GM12874 (cell line): ENCODE measurements around the gene B3GNT7.
A peak's percentile ranks its signal among the peaks of the same experiment; 100 is the strongest.

ENCODE experiments used
- TF ChIP-seq, protein P1 (sequence below): IDR thresholded peaks from 2 replicates; pipeline ENCODE4 v1.5.1; 2011; ENCODE audit warnings: low read depth, mild to moderate bottlenecking, control low read depth, low read length, moderate library complexity; ENCODE audit not compliant: insufficient read depth

Gene B3GNT7

DNA sequence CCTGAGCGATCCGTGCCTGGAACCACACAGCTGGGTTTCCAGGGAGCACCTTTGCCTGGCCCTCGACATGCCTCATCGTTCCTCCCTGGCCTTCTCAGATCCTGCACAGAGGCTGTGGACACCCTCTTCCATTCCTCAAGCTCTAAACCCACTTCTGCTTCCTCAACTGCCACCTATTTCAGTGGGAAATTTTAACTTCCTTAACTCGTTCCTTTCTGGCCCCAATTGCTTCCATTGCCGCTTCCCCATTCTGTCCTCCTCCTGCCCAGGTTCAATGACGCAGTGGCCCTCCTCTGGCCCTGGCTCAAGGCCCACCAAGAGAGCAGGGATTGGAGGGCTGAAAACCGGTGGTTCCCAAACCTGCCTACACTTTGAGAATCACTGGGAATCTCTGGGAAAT is 4.8 kb upstream of the B3GNT7 start:
- TF ChIP-seq, protein P1, sequence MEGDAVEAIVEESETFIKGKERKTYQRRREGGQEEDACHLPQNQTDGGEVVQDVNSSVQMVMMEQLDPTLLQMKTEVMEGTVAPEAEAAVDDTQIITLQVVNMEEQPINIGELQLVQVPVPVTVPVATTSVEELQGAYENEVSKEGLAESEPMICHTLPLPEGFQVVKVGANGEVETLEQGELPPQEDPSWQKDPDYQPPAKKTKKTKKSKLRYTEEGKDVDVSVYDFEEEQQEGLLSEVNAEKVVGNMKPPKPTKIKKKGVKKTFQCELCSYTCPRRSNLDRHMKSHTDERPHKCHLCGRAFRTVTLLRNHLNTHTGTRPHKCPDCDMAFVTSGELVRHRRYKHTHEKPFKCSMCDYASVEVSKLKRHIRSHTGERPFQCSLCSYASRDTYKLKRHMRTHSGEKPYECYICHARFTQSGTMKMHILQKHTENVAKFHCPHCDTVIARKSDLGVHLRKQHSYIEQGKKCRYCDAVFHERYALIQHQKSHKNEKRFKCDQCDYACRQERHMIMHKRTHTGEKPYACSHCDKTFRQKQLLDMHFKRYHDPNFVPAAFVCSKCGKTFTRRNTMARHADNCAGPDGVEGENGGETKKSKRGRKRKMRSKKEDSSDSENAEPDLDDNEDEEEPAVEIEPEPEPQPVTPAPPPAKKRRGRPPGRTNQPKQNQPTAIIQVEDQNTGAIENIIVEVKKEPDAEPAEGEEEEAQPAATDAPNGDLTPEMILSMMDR: no peak

DNA sequence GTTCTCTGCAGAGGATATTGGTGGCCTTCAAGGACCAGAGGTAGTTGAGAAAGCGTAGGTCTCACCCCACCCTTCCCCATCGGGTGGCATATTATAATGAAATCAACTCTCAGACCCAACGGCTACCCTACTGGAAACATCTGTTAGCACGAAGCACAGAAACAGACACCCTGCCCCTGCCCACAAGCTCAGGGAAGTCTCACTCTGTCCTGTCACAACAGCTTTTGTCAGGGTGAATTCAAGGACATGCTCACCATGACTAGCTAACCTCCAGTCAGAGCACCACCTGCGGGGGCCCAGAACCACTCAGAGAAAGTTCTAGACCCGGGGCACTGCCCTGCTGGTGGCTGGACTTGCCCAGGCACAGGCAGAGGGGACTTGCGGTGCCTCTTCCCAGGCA is 3.5 kb upstream of the B3GNT7 start:
- TF ChIP-seq, protein P1: no peak

DNA sequence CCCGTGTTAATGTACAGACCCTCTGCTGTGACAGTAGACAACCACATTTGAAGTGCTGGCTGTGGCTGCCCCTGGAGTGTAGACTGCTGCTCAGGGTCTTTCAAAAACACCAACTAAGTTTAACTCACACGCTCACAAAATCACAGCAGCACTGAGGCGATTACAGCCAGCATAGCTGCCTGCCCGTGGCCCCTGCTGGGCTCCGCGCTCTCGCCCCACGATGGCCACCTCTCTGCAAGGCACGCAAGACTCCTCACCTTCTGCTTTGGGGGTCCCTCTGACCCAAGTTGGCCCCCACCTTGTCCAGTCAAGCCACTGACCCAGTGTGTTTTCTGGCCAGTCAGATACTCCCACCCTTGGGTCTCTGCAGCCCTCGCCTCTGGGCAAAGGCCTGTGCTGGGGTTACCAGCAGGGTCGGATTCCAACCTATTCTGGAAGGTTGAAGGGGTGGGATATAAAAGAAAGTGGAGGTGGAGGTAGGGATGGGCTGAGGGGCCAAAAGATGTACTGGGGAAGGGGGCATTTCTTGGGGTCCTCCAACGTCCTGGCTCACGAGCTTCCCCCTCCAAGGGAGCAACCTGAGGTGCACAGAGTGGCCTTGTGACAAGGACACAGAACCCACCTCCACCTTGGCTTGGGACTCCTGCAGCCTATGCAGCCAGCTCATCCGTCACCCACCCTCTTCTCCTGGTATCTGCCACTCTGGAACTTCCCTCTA is 2.9 kb upstream of the B3GNT7 start:
- TF ChIP-seq, protein P1: no peak

DNA sequence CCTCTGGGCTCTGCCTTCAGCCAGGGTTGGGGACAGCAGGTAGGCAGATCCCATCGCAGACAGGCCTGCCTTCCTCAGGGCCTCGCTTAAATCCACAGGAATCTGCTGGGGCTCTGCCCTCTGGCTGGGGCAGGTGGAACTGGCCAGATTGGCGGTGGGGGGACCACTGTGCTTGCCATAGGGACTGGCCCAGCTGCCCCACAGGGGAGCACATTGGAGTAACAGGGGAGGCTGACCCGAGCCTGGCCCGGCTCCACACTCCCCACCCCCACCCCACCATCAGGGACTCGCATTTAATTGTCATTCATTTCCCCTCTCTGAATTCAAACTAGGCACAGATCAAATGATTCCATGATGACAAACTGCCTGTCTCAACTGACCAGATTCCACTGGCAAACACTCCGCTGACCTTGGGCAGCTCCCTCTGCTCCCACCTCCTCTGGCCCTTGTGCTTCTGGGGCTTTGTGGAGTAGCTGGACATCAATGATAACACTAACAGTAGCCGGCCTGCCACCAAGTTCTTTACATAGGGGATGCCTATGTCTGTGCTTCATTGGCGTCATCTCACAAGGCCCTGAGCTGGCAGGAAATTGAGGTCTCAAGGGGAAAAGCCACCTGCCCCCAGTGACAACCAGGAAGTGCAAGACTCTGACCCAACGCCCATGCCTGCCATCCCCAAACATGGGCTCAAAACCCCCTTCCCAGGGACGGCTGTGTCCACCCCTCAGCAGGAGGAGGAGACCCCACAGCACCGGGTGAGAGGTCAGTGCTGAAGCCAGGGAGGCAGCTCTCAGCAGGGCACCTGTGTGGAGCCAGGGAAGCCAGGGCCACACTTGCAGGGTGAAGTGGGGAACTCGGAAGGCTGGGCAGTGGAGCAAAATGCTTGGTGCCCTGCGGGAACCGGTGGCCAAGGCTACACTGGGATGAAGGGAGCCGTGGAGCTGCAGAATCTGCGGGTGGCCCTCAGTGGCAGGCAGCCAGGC is 2.1 kb upstream of the B3GNT7 start:
- TF ChIP-seq, protein P1: peak; percentile 53

DNA sequence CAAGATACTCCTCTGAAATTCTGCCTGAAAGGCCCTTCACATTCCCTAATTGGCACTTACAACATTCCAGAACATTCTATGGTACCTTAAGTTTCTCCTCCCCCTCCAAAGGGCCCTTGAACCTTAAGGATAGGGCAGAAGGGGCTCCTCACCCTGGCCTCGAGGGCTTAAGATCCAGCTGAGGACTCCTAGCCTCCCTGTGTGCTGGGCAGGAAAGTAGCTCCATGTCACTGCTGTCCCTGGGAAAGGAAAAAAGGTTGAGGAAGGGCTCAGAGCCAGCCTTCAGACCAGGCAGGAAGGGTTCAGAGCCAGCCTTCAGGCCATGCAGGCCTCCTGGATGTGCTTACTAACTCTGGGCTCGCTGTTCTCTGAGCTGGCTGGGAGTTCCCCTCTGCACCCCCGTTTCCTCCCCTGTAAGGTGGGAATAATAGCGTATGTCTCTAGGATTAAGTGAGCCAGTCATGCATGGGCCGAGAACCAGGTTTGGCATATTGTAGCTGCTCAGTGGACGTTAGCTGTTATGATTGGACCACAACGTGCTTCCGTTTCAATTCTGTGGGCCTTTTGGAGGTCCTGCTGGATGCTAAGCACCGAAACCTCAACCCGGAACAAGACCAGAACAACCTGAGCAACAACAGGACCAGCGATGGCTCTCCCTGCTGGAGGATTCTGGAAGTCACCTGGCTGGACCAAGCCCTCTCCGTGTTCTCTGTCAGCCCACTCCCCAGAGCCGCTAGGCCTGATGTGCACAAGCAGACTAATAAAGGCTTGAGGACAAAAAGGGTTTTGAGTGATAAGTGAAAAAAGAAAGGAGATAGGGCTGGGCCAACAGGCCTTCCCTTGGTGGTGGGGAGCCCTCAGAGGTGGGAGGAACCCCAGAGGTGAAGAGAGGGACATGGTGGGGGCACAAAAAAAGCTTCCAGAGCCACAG is 1.0 kb upstream of the B3GNT7 start:
- TF ChIP-seq, protein P1: peak; percentile 67

DNA sequence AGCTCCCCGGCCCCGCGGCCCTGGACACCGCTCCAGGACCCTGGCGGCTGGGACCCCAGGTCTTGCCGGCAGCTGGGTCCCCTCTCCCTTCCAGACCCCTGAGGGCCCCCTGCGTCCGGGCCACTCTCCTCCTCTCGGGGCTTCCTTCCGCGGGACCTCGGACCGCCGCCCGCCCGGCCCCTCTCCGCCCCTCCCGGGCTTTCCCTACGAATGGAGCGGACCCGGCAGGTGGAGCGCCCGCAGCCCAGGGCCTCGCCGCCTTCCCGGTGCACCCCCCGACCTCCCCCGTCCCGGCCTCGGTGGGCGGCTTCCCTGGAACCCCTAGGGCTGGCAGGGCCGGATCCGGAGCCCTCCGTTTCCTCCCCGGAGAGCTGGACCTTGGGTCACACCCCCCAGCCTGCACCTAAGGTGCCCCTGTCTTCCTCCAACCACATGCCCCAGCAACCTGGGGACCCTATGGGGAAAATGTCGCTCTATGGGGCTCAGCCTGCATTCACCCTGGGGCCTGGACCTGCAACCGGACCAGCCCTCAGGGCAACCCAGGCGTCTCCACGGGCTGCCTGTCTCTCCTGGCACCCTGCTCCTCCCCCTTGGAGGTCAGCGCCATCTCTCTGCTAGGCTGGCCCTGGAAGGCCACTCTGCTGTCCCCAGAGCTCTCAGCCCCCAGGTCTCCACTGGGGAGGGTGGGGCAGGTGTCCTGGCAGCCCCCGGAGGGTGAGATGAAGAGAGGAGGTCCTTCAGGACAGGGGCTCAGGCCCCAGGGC is 730 bp downstream of the B3GNT7 start:
- TF ChIP-seq, protein P1: no peak
